Pericardium fibroblast (primary cell): ENCODE results near the gene SNRPA1. TPM values are rescaled to one million over a fixed set of nuclear protein-coding genes. Genes with fewer than 3 reads are reported as not detected.

Experiments
- total RNA-seq: library from RNA; depleted of rRNA; stranded (reverse); fragments of >200 nt; gene quantifications from 2 replicates; pipeline ENCODE4 v1.2.3, GENCODE V29; 2015

Gene SNRPA1
- total RNA-seq, result 23.9 and 27.4 TPM in 2 replicates

GRCh38 chr15:101294731-101295606 is at the start of gene SNRPA1:
Gene SNRPA1, minus strand, starts transcription at chr15:101295248. Its CDS starts 70 bp downstream, at chr15:101295178.

GRCh38 chr15:101277038-101277822 is 17.8 kb downstream of the SNRPA1 start, which contains the start of gene SELENOS:
Gene SELENOS, minus strand, starts transcription at chr15:101277485. Its CDS starts 68 bp downstream, at chr15:101277417.

GRCh38 chr15:101251830-101252820 is 42.9 kb downstream of the SNRPA1 start, which contains the start of gene CHSY1:
Gene CHSY1, minus strand, starts transcription at chr15:101252048. Its CDS starts 592 bp downstream, at chr15:101251456.

Other genes starting within 250 kb of the SNRPA1 start
- gene CHSY1, start 43.2 kb downstream of the SNRPA1 start, total RNA-seq, result 27.6 and 42.9 TPM in 2 replicates
- 58.1 and 97.4 TPM in 2 replicates for gene SELENOS, start 17.8 kb downstream of the SNRPA1 start, total RNA-seq
- 4.3 and 10.7 TPM in 2 replicates for gene PCSK6, start 194.5 kb upstream of the SNRPA1 start, total RNA-seq